ENCODE data around the gene ADGRL3.

- TF ChIP-seq, protein P1, sequence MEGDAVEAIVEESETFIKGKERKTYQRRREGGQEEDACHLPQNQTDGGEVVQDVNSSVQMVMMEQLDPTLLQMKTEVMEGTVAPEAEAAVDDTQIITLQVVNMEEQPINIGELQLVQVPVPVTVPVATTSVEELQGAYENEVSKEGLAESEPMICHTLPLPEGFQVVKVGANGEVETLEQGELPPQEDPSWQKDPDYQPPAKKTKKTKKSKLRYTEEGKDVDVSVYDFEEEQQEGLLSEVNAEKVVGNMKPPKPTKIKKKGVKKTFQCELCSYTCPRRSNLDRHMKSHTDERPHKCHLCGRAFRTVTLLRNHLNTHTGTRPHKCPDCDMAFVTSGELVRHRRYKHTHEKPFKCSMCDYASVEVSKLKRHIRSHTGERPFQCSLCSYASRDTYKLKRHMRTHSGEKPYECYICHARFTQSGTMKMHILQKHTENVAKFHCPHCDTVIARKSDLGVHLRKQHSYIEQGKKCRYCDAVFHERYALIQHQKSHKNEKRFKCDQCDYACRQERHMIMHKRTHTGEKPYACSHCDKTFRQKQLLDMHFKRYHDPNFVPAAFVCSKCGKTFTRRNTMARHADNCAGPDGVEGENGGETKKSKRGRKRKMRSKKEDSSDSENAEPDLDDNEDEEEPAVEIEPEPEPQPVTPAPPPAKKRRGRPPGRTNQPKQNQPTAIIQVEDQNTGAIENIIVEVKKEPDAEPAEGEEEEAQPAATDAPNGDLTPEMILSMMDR (IDR thresholded peaks at IDR 0.05) = no peak
- no peak for TF ChIP-seq POLR2A (IDR thresholded peaks at IDR 0.05)
- no peak for TF ChIP-seq EP300 (IDR thresholded peaks at IDR 0.05)
Measured at GRCh38 chr4:62018537-62018936, 818.4 kb downstream of the ADGRL3 start.
